Measurements from ENCODE around the gene SLIRP.
"Not testable (repeated sequence)": the region's sequence is repeated elsewhere in the genome, so short reads cannot be mapped to it uniquely, and the experiment has no call there.

SLIRP gene

GRCh38 chr14:77746064-77746702 is 38.3 kb downstream of the SLIRP start:
- no peak for DNase-seq (ENCODE audit: low read depth)

DNA sequence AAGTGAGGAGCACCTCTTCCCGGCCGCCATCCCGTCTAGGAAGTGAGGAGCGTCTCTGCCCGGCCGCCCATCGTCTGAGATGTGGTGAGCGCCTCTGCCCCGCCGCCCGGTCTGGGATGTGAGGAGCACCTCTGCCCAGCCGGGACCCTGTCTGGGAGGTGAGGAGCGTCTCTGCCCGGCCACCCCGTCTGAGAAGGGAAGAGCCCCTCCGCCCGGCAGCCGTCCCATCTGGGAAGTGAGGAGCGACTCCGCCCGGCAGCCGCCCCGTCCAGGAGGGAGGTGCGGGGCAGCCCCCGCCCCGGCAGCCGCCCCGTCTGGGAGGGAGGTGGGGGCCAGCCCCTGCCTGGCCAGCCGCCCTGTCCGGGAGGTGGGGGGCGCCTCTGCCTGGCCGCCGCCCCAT is 39.5 kb downstream of the SLIRP start:
- not testable (repeated sequence) for DNase-seq (ENCODE audit: low read depth)

GRCh38 chr14:77752266-77752665 is 44.4 kb downstream of the SLIRP start:
- DNase-seq (ENCODE audit: low read depth), result no peak

- DNase-seq (ENCODE audit: low read depth), result no peak
Observed at GRCh38 chr14:77752799-77753516, 45.1 kb downstream of the SLIRP start.

DNA sequence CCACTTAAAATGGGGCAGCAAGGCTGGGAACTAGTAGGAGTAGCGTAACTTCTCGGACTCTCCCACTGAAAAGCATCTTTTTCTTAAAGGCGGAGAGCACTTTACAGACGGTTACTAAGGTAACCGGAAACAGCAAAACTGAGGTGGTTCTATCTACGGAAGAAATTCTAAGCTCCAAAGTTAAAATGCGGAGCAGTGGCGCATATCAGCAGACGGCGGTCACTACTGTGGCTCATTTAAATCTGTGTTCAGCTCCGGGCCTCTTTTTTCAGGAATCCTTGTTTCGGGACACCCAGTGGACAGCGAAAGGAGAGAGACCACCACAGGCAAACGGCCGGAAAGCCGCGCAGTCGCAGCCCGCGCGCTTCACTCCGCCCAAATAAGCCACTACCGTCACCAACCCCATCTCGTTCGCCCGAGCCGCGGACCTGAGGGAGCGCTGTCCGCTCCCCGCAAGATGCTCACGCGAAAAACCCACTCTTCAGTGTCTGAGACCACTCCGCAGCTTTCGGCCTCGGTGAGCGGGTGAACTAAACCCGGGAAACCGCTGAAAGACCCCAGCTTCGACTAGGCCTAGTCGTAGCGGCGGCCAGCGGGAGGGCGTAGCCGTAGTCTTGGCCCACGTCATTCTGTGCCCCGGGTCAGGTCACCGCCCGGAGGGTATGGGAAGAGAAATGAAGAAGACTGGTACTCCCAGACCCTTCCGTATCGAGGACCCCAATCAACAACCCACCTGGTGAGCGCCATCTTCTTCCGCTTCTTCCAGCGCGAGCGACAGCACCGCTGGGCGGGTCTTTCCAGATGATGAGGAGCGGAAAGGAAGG is 52.7 kb downstream of the SLIRP start, which contains the start of gene SNW1:
TSS of gene SNW1 (minus strand) at position 776 of the 824 bp plus-strand sequence. CDS start at position 747, 29 bp downstream.
- DNase-seq (ENCODE audit: low read depth), result peak; percentile 88

- DNase-seq (ENCODE audit: low read depth), result no peak
Observed at GRCh38 chr14:77761205-77761931, 53.5 kb downstream of the SLIRP start.

DNA sequence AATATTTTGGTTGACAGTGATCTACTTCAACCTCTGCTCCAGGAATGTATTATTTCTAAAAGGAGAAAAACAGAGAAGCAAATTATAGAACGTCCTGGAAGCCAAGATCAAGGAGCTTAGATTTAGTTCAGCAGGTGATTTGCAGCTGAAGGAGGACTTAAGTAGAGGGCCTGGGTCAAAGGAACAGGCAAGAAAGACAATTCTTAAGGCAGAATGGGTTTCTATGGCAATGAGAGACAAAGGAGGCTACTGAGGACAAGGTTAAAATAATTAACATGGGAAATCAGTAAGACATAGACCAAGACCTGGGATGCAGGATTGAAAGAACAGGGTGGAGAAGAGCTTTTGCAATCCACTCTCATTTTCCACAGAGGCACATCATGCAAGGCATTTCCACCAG is 55.4 kb downstream of the SLIRP start:
- DNase-seq (ENCODE audit: low read depth), result no peak

DNA sequence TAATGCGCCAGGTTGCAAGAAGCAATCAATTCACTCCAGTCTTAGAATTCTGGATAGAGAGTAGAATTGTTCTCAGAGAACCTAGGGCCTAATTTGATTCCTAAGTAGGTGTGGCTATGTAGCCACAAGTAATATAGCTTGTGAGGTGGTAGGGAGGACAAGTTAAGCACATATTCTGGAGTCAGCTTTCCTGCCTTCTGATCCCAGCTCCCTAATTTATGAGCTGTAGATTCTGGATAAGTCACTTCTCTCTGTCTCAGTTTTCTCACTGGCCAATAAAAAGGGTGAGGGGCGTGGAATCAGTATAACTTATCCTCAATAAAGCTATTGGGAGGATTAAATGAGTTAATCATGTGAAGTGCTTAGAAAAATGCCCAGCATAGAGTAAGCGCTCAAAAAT is 56.1 kb downstream of the SLIRP start:
- no peak for DNase-seq (ENCODE audit: low read depth)

All from activated T-cell treated with anti-CD3 and anti-CD28 coated beads for 1 hour (primary cell).